Heart right ventricle (tissue), 16 donors: ENCODE results near the gene NECAB3. TPM values are rescaled to one million over a fixed set of nuclear protein-coding genes. Genes with fewer than 3 reads are reported as not detected.

Source experiments
- ATAC-seq, 8 donors: fragments of 200-7000 bp; cut with Tn5 transposase; one replicate each; pipeline ENCODE4 v1.9.1; 2020; ENCODE audit warnings: mild to moderate bottlenecking in 8 of 8, moderate library complexity in 8 of 8, moderate number of reproducible peaks in 1 of 8
- DNase-seq, 2 donors: peaks; one replicate each; pipeline ENCODE4 v3.0.0-alpha.2; 2020
- H3K27ac ChIP-seq, 10 donors: fragments of 200-600 bp; sonication (generic) in 2 of 10; one replicate each; pipeline versions ENCODE4 v1.5.0 to v1.8.0; 2020 to 2022; ENCODE audit warnings: mild to moderate bottlenecking in 3 of 10
- H3K27me3 ChIP-seq, 7 donors: fragments of 200-600 bp; one replicate each; pipeline ENCODE4 v1.8.0; 2021 to 2022; ENCODE audit warnings: mild to moderate bottlenecking in 2 of 7
- H3K36me3 ChIP-seq, 9 donors: fragments of 200-600 bp; sonication (generic) in 1 of 9; one replicate each; pipeline versions ENCODE4 v1.5.0 to v1.8.0; 2020 to 2022; ENCODE audit warnings: mild to moderate bottlenecking in 2 of 9
- H3K4me1 ChIP-seq, 9 donors: fragments of 200-600 bp; sonication (generic) in 1 of 9; one replicate each; pipeline versions ENCODE4 v1.5.0 to v1.8.0; 2020 to 2022; ENCODE audit warnings: mild to moderate bottlenecking in 4 of 9
- H3K4me3 ChIP-seq, 10 donors: fragments of 200-600 bp; sonication (generic) in 2 of 10; one replicate each; pipeline versions ENCODE4 v1.5.0 to v1.8.0; 2020 to 2022; ENCODE audit warnings: mild to moderate bottlenecking in 7 of 10, moderate library complexity in 2 of 10
- H3K9me3 ChIP-seq, 11 donors: fragments of 200-600 bp in 10 of 11; sonication (generic) in 2 of 11; one replicate each; pipeline versions ENCODE4 v1.5.0 to v1.8.0; 2013 to 2022; ENCODE audit warnings: mild to moderate bottlenecking in 2 of 11, control low read depth in 1 of 11, moderate library complexity in 1 of 11
- CTCF ChIP-seq, 9 donors: fragments of 200-600 bp; sonication (generic) in 2 of 9; IDR thresholded peaks; one replicate each; pipeline versions ENCODE4 v1.5.0 to v1.8.0; 2021 to 2022; ENCODE audit warnings: antibody characterized with exemption in 9 of 9, mild to moderate bottlenecking in 5 of 9, moderate library complexity in 1 of 9
- WGBS, 2 donors: extraction: QIAGEN DNeasy Blood & Tissue Kit; methylation state at CpG; one replicate each; pipeline ENCODE4 v1.1.7; 2013; ENCODE audit warnings: inconsistent platforms in 1 of 2; 5-methylcytosine and 5-hydroxymethylcytosine counted together
- intact Hi-C, 10 donors: fragments of 100-400 bp; cut with DNase I; formaldehyde crosslinking; loops; one replicate each; pipeline versions ENCODE4 v1.11.1 to v1.14.2; 2022
- polyA plus RNA-seq, 2 donors: library from polyadenylated mRNA; stranded (reverse); fragments of 200-250 nt; gene quantifications; one replicate each; pipeline ENCODE4 v1.2.3, GENCODE V29; 2013
- total RNA-seq, 10 donors: library from RNA; stranded (reverse); fragmentation: NEBNext Ultra II Directional in 3 of 10; extraction: Animal tissue kit (Norgen Biotek cat#: 25700) in 3 of 10; gene quantifications; one replicate each; pipeline versions ENCODE4 v1.2.1 to v1.2.4, GENCODE V29; 2021 to 2023
- donor health status: Arrhythmogenic right ventricular cardiomyopathy.
- donor health status: ischemic (EF 13 %, LVEDD 7.1; RV severe dilation, severe dysfunction).
- donor health status: healthy with polysubstance abuse.
- donor health status: DM: no; HTN: yes; CAD: no.
- donor health status: DM: no; HTN: no; CAD: no.
- donor health status: ischemic (EF 25% LVEDD 6.9; RV normal size, moderate dysfunction).
- donor health status: ischemic (EF 25% LVEDD 5.7; RV mildly dilated, moderate dysfunction).
- donor health status: healthy.
- donor health status: DM: yes; HTN: yes; CAD: no.
- donor health status: Ischemic cardiomyopathy.
- donor health status: ischemic (EF 35%, LVEDD 5.7; RV mildly dilated, moderate dysfunction).
- donor health status: nonischemic (EF 11% LVEDD 7.7; RV severe dilation, severe dysfunction).
- donor health status: DM: yes; HTN: yes; CAD: no.
- donor health status: PGD.
- donor health status: ischemic (EF 29% LVEDD 5.4; RV normal size, mild dysfunction).
- donor health status: nonischemic (EF 23%, LVEDD 6.1; RV moderate dilation, normal function).

Gene NECAB3
- total and polyA plus RNA-seq, 12 donors: 36.6 to 92.8 (median 77.2) TPM

- Histone ChIP-seq H3K27me3 (no peaks in the 10 kb centered on the region), H3K4me1 (peaks cover 2 to 17% (median 12%) of the 10 kb centered on the region in 9 donors), H3K36me3 (peaks cover 0 to 43% (median 6%) of the 10 kb centered on the region in 9 donors), H3K27ac (no peak overlapping the region), H3K9me3 (no peaks in the 10 kb centered on the region), H3K4me3 (no peak overlapping the region)
- WGBS, 2 donors: 99% methylated on average over 4 of the region's 4 CpGs
- TF ChIP-seq CTCF (IDR thresholded peaks at IDR 0.05): no peak
- intact Hi-C loops: loop anchor here in 3 of 10 donors (5.0 to 10.0 kb wide), 3 partner anchors 192 to 264 kb away; no protein-coding TSS in a partner anchor
- ATAC-seq: no peak
- DNase-seq: no peak
Observed at GRCh38 chr20:33658929-33659328, 15.3 kb downstream of the NECAB3 start.

GRCh38 chr20:33658510-33658909 is 15.7 kb downstream of the NECAB3 start:
- intact Hi-C loops: loop anchor here in 3 of 10 donors (5.0 to 10.0 kb wide), 3 partner anchors 191 to 264 kb away; no protein-coding TSS in a partner anchor
- no peak overlapping the region for H3K4me3 ChIP-seq
- DNase-seq: no peak
- no peaks in the 10 kb centered on the region for H3K9me3 ChIP-seq
- ATAC-seq: no peak
- H3K4me1 ChIP-seq: peaks cover 3 to 18% (median 11%) of the 10 kb centered on the region in 9 donors
- 94% methylated on average over 8 of the region's 8 CpGs for WGBS, 2 donors
- no peak overlapping the region for H3K27ac ChIP-seq
- peaks cover 0 to 43% (median 6%) of the 10 kb centered on the region in 9 donors for H3K36me3 ChIP-seq
- no peak for TF ChIP-seq CTCF (IDR thresholded peaks at IDR 0.05)
- no peaks in the 10 kb centered on the region for H3K27me3 ChIP-seq

- WGBS, 2 donors: 94 to 95% methylated on average over 12 of the region's 12 CpGs
Observed at GRCh38 chr20:33657704-33658095, 16.5 kb downstream of the NECAB3 start.

More at GRCh38 chr20:33657704-33658095, 16.5 kb downstream of the NECAB3 start:
- no peak for ATAC-seq
- no peak overlapping the region for H3K27ac ChIP-seq
- no peaks in the 10 kb centered on the region for H3K27me3 ChIP-seq
- intact Hi-C loops: loop anchor here in 3 of 10 donors (5.0 to 10.0 kb wide), 3 partner anchors 190 to 263 kb away; no protein-coding TSS in a partner anchor
- H3K4me1 ChIP-seq: peaks cover 2 to 18% (median 10%) of the 10 kb centered on the region in 9 donors
- no peak for DNase-seq
- H3K4me3 ChIP-seq: no peak overlapping the region
- no peaks in the 10 kb centered on the region for H3K9me3 ChIP-seq
- TF ChIP-seq CTCF (IDR thresholded peaks at IDR 0.05): no peak
- H3K36me3 ChIP-seq: peaks cover 0 to 43% (median 6%) of the 10 kb centered on the region in 9 donors
